Activated CD4-positive, alpha-beta T cell treated with anti-CD3 and anti-CD28 coated beads for 36 hours (primary cell): ENCODE results near the gene UTP25. TPM values are rescaled to one million over a fixed set of nuclear protein-coding genes. Genes with fewer than 3 reads are reported as not detected.
A peak's percentile ranks its signal among the peaks of the same experiment; 100 is the strongest.

Experiments
- ATAC-seq: fragments of 200-7000 bp; cut with Tn5 transposase; one replicate; pipeline ENCODE4 v1.10.0; 2021; ENCODE audit warnings: mild to moderate bottlenecking, moderate library complexity
- CTCF ChIA-PET: fragments of 350-600 bp; sonication (Branson Sonifier 250); formaldehyde crosslinking; loops from one replicate; lab custom pipeline; 2021; ENCODE audit warnings: antibody characterized with exemption; lab: Charles Lee
- POLR2A ChIA-PET: fragments of 350-600 bp; sonication (Branson Sonifier 250); formaldehyde crosslinking; loops from one replicate; lab custom pipeline; 2021; ENCODE audit warnings: antibody characterized with exemption, inconsistent platforms; lab: Charles Lee
- DNase-seq: peaks from one replicate; pipeline ENCODE4 v3.0.0-alpha.2; 2020
- H3K27ac Mint-ChIP-seq: one replicate; pipeline ENCODE4 v1.8.0; 2021; ENCODE audit warnings: mixed read lengths
- H3K27me3 Mint-ChIP-seq: one replicate; pipeline ENCODE4 v1.8.0; 2021; ENCODE audit warnings: mixed read lengths
- H3K36me3 Mint-ChIP-seq: one replicate; pipeline ENCODE4 v1.8.0; 2021; ENCODE audit warnings: low read depth, mixed read lengths
- H3K4me1 Mint-ChIP-seq: one replicate; pipeline ENCODE4 v1.8.0; 2021; ENCODE audit warnings: mixed read lengths
- H3K4me3 Mint-ChIP-seq: one replicate; pipeline ENCODE4 v1.8.0; 2021; ENCODE audit warnings: mild to moderate bottlenecking, moderate library complexity, mixed read lengths
- H3K9me3 Mint-ChIP-seq: one replicate; pipeline ENCODE4 v1.8.0; 2021; ENCODE audit warnings: low read depth, mixed read lengths
- intact Hi-C, 2 experiments: fragments of 100-400 bp; cut with DNase I in 1 of 2; cut with micrococcal nuclease in 1 of 2; formaldehyde crosslinking; loops; one replicate each; pipeline versions ENCODE4 v1.14.2 to v1.15.1; 2022 to 2024; cut with DNase I, micrococcal nuclease
- total RNA-seq, 2 experiments: library from RNA; stranded (reverse); gene quantifications; one replicate each; pipeline ENCODE4 v1.2.3, GENCODE V29; 2021

Gene UTP25
- total RNA-seq, 2 experiments from 2014 or later = 9.4 to 10.4 TPM

GRCh38 chr1:209820986-209821385 is 6.8 kb upstream of the UTP25 start:
- ATAC-seq (no peak), DNase-seq (no peak)
- H3K4me3 Mint-ChIP-seq = no peak overlapping the region
- ChIA-PET POLR2A (no interaction called here), CTCF (interaction anchor here (0.6 to 4.2 kb wide), 3 partner anchors 12 to 251 kb away, joined by 4 to 31 read pairs (median 10); no protein-coding TSS in a partner anchor)
- H3K36me3 Mint-ChIP-seq = no peaks in the 10 kb centered on the region
- H3K9me3 Mint-ChIP-seq = no peaks in the 10 kb centered on the region
- H3K4me1 Mint-ChIP-seq = peaks cover 16% of the 10 kb centered on the region
- H3K27me3 Mint-ChIP-seq = peaks cover 17% of the 10 kb centered on the region
- intact Hi-C loops = no loop called here
- no peak overlapping the region for H3K27ac Mint-ChIP-seq

GRCh38 chr1:209822706-209823105 is 5.1 kb upstream of the UTP25 start:
- no peaks in the 10 kb centered on the region for H3K9me3 Mint-ChIP-seq
- H3K36me3 Mint-ChIP-seq = no peaks in the 10 kb centered on the region
- DNase-seq (no peak), ATAC-seq (no peak)
- peaks cover 19% of the 10 kb centered on the region for H3K4me1 Mint-ChIP-seq
- peaks cover 17% of the 10 kb centered on the region for H3K27me3 Mint-ChIP-seq
- ChIA-PET CTCF (interaction anchor here (0.6 to 4.7 kb wide), 33 partner anchors 9 to 579 kb away, joined by 3 to 45 read pairs (median 6); partner anchors contain the start of genes C1orf74 and IRF6), POLR2A (interaction anchor here (1.0 to 1.3 kb wide), 2 partner anchors 55 to 67 kb away, joined by 4 to 5 read pairs; partner anchors contain the start of gene TRAF3IP3)
- H3K27ac Mint-ChIP-seq = peak overlapping the region; percentile 52
- intact Hi-C loops = loop anchor here (1.0 to 2.0 kb wide), 2 partner anchors 38 to 64 kb away; partner anchors contain the start of gene C1orf74 (in 1 of the 2)
- H3K4me3 Mint-ChIP-seq = no peak overlapping the region

GRCh38 chr1:209823143-209824041 is 4.4 kb upstream of the UTP25 start:
- Mint-ChIP-seq H3K9me3 (no peaks in the 10 kb centered on the region), H3K4me3 (no peak overlapping the region), H3K27ac (peak overlapping the region; percentile 52), H3K27me3 (peaks cover 17% of the 10 kb centered on the region), H3K4me1 (peaks cover 19% of the 10 kb centered on the region), H3K36me3 (no peaks in the 10 kb centered on the region)
- intact Hi-C loops = loop anchor here (1.0 to 2.0 kb wide), 2 partner anchors 39 to 65 kb away; partner anchors contain the start of gene C1orf74 (in 1 of the 2)
- ATAC-seq (peak; percentile 53), DNase-seq (peak; percentile 31)
- CTCF ChIA-PET = interaction anchor here (0.7 to 4.7 kb wide), 41 partner anchors 9 to 578 kb away, joined by 3 to 45 read pairs (median 5); partner anchors contain the start of genes C1orf74 and IRF6
- POLR2A ChIA-PET = interaction anchor here (1.0 to 1.3 kb wide), 2 partner anchors 55 to 67 kb away, joined by 4 to 5 read pairs; partner anchors contain the start of gene TRAF3IP3

- Mint-ChIP-seq H3K4me1 (peaks cover 37% of the 10 kb centered on the region), H3K9me3 (no peaks in the 10 kb centered on the region), H3K4me3 (no peak overlapping the region), H3K27ac (no peak overlapping the region), H3K27me3 (peaks cover 12% of the 10 kb centered on the region), H3K36me3 (peaks cover 7% of the 10 kb centered on the region)
- POLR2A ChIA-PET = no interaction called here
- CTCF ChIA-PET = interaction anchor here (0.8 to 4.7 kb wide), 7 partner anchors 10 to 57 kb away, joined by 3 to 45 read pairs (median 6); no protein-coding TSS in a partner anchor
- ATAC-seq (no peak), DNase-seq (no peak)
- intact Hi-C loops = loop anchor here in 1 of 2 experiments (2.0 to 5.0 kb wide), 4 partner anchors 73 to 1954 kb away; no protein-coding TSS in a partner anchor
These were observed 2.0 kb upstream of the UTP25 start for GRCh38 chr1:209825591-209826434.

GRCh38 chr1:209829716-209830115 is 1.9 kb downstream of the UTP25 start:
- Mint-ChIP-seq H3K27ac (peak overlapping the region; percentile 71), H3K36me3 (peaks cover 33% of the 10 kb centered on the region), H3K9me3 (no peaks in the 10 kb centered on the region), H3K4me3 (peak overlapping the region; percentile 87), H3K27me3 (no peaks in the 10 kb centered on the region), H3K4me1 (peaks cover 48% of the 10 kb centered on the region)
- ChIA-PET POLR2A (interaction anchor here (0.6 kb wide), 1 partner anchor 27 kb away, joined by 7 read pairs; no protein-coding TSS in a partner anchor), CTCF (interaction anchor here (2.0 to 2.2 kb wide), 2 partner anchors 31 to 61 kb away, joined by 5 to 8 read pairs; no protein-coding TSS in a partner anchor)
- DNase-seq (no peak), ATAC-seq (no peak)
- intact Hi-C loops = loop anchor here (2.0 to 5.0 kb wide), 3 partner anchors 61 to 1957 kb away; no protein-coding TSS in a partner anchor

- ATAC-seq (no peak), DNase-seq (no peak)
- POLR2A ChIA-PET = no interaction called here
- no peak overlapping the region for H3K4me3 Mint-ChIP-seq
- H3K36me3 Mint-ChIP-seq = peaks cover 40% of the 10 kb centered on the region
- H3K27ac Mint-ChIP-seq = peak overlapping the region; percentile 48
- CTCF ChIA-PET = interaction anchor here (1.0 to 2.2 kb wide), 4 partner anchors 20 to 62 kb away, joined by 3 to 8 read pairs (median 4); partner anchors contain the start of gene C1orf74
- intact Hi-C loops = no loop called here
- peaks cover 58% of the 10 kb centered on the region for H3K4me1 Mint-ChIP-seq
- H3K27me3 Mint-ChIP-seq = no peaks in the 10 kb centered on the region
- H3K9me3 Mint-ChIP-seq = no peaks in the 10 kb centered on the region
These were observed 3.0 kb downstream of the UTP25 start for GRCh38 chr1:209830722-209831121.

- POLR2A ChIA-PET = no interaction called here
- Mint-ChIP-seq H3K4me3 (no peak overlapping the region), H3K36me3 (peaks cover 48% of the 10 kb centered on the region), H3K9me3 (no peaks in the 10 kb centered on the region), H3K27me3 (no peaks in the 10 kb centered on the region), H3K4me1 (peaks cover 67% of the 10 kb centered on the region), H3K27ac (no peak overlapping the region)
- no peak for ATAC-seq
- CTCF ChIA-PET = interaction anchor here (0.5 to 2.2 kb wide), 5 partner anchors 18 to 1817 kb away, joined by 3 to 8 read pairs (median 3); no protein-coding TSS in a partner anchor
- intact Hi-C loops = no loop called here
- no peak for DNase-seq
These were observed 3.8 kb downstream of the UTP25 start for GRCh38 chr1:209831615-209832014.

DNA sequence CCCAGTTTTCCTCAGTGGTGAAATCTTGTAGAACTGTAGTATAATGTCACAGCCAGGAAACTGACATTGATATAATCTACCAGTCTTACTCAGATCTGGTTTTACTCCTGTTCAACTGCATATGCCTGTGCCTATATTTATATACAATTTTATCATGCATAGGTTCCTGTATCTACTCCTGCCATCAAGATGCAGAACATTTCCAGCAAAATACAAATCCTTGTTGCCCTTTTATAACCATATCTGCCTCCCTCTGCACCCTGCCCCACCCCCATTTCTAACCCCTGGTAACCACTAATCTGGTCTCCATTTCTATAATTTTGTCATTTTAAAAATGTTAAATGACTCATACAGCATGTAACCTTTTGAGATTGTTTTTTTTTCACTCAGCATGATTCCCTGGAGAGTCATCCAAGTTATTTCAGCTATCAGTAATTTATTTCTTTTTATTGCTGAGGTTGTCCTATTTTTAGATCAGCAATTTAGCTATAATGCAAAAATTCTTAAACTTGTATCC is 8.1 kb downstream of the UTP25 start:
- no peaks in the 10 kb centered on the region for H3K9me3 Mint-ChIP-seq
- H3K27me3 Mint-ChIP-seq = no peaks in the 10 kb centered on the region
- DNase-seq (peak; percentile 51), ATAC-seq (peak; percentile 70)
- POLR2A ChIA-PET = no interaction called here
- intact Hi-C loops = no loop called here
- H3K36me3 Mint-ChIP-seq = peaks cover 76% of the 10 kb centered on the region
- H3K27ac Mint-ChIP-seq = no peak overlapping the region
- no peak overlapping the region for H3K4me3 Mint-ChIP-seq
- CTCF ChIA-PET = interaction anchor here (0.9 to 3.1 kb wide), 7 partner anchors 8 to 25 kb away, joined by 3 to 21 read pairs (median 4); partner anchors contain the start of gene UTP25
- H3K4me1 Mint-ChIP-seq = peaks cover 67% of the 10 kb centered on the region

GRCh38 chr1:209837671-209838070 is 9.9 kb downstream of the UTP25 start:
- Mint-ChIP-seq H3K36me3 (peaks cover 84% of the 10 kb centered on the region), H3K4me3 (no peak overlapping the region), H3K27me3 (no peaks in the 10 kb centered on the region), H3K9me3 (no peaks in the 10 kb centered on the region), H3K27ac (no peak overlapping the region), H3K4me1 (peaks cover 63% of the 10 kb centered on the region)
- intact Hi-C loops = no loop called here
- ATAC-seq (no peak), DNase-seq (no peak)
- CTCF ChIA-PET = interaction anchor here (0.6 to 3.5 kb wide), 4 partner anchors 10 to 1549 kb away, joined by 3 to 29 read pairs (median 10); no protein-coding TSS in a partner anchor
- POLR2A ChIA-PET = interaction anchor here (0.6 kb wide), 2 partner anchors 910 to 1424 kb away, joined by 3 read pairs; no protein-coding TSS in a partner anchor

- Mint-ChIP-seq H3K4me3 (no peak overlapping the region), H3K36me3 (peaks cover 84% of the 10 kb centered on the region), H3K27me3 (no peaks in the 10 kb centered on the region), H3K4me1 (peaks cover 60% of the 10 kb centered on the region), H3K27ac (no peak overlapping the region), H3K9me3 (no peaks in the 10 kb centered on the region)
- intact Hi-C loops = no loop called here
- ATAC-seq = no peak
- DNase-seq = no peak
- CTCF ChIA-PET = interaction anchor here (0.7 to 3.5 kb wide), 5 partner anchors 9 to 19 kb away, joined by 3 to 29 read pairs (median 9); partner anchors contain the start of gene UTP25
- POLR2A ChIA-PET = no interaction called here
These were observed 10.8 kb downstream of the UTP25 start for GRCh38 chr1:209838537-209838936.
